Measurements from ENCODE around the gene YIPF7. TPM values are rescaled to one million over a fixed set of nuclear protein-coding genes. Genes with fewer than 3 reads are reported as not detected.

The YIPF7 gene
- total RNA-seq: not detected in 2 replicates

DNA sequence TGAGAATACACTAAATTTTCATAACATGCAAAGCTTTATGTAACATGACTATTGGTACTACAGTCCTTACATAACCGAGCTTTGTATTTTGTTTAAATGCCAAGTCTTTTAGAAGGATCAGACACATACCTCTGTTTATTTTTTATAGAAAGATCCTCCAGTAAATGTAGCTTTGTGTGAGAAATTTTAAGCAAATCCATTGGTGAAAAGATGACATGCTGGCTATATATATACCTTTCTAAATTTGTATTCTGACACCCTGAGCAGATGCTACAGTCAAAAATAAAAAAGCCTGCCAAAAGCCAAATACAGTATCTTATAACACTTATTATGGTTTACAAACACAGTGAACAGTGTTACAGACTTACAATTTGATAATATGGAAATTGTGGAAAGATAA is at the start of gene YIPF7:
Gene YIPF7, minus strand, starts transcription at position 201 of the 400 bp plus-strand sequence. CDS start 1,525 bp downstream, outside the sequence.

DNA sequence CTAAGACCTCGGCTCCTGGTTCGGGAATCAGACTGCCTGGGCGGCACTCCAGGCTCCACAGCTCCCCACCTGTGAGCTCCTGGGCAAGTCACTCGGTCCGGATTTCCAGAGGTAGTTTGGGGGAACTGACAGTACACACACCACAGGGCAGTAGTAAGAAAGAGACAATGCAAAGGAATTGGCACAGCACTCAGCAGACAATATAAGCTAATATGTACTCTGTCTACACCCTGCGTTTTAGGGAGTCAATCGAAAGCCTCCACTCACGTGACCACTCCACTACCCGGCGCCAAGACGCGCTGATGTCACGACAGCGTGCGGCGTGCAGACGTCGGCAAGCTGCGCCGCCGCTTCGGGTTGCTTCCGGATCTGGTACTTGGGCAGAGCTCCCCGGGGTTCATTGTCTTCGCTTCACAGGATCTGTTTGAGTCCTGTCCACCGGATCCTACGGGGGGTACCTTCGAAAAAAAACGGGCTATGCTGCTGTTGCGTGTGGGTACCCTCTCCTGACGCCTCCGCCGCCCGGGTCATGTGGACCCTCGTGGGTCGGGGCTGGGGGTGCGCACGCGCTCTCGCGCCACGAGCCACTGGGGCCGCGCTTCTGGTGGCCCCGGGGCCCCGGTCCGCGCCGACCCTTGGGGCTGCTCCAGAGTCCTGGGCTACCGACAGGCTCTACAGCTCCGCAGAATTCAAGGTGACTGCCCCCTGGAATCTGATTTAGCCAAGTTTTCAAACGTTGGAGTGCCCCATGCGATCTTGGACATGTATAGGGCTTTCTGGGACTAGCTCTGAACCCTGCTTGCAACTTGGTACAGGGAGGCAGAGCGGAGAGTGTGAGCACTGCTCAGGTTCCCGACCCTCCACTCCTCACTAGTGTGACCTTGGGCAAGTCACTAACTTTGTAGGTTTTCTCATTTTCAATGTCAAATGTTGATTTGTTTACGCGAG is 26.9 kb upstream of the YIPF7 start, which contains the start of gene GUF1:
Gene GUF1, plus strand, starts transcription at position 327 of the 948 bp plus-strand sequence. Its CDS starts 203 bp downstream, at position 530.

Other genes starting within 250 kb of the YIPF7 start
- not detected in 2 replicates for gene KCTD8, start 202.8 kb downstream of the YIPF7 start, total RNA-seq
- 12.0 and 16.7 TPM in 2 replicates for gene GUF1, start 26.8 kb upstream of the YIPF7 start, total RNA-seq
- 22.4 and 25.8 TPM in 2 replicates for gene GNPDA2, start 74.9 kb upstream of the YIPF7 start, total RNA-seq